Measurements from ENCODE around the gene KCNQ1OT1. TPM values are rescaled to one million over a fixed set of nuclear protein-coding genes. Genes with fewer than 3 reads are reported as not detected.
A peak's percentile ranks its signal among the peaks of the same experiment; 100 is the strongest.

Gene KCNQ1OT1
- total and polyA plus RNA-seq, 8 donors = under 0.01 to 15.1 (median 2.3) TPM

GRCh38 chr11:2674658-2675131, 25.1 kb downstream of the KCNQ1OT1 start:
- DNase-seq = peak; percentile 27 to 70
- Histone ChIP-seq H3K36me3 (peaks cover 0 to 7% (median 3%) of the 10 kb centered on the region in 4 donors), H3K4me1 (peaks cover 13 to 47% (median 28%) of the 10 kb centered on the region in 4 donors), H3K27me3 (no peaks in the 10 kb centered on the region), H3K27ac (peak overlapping the region in 4 of 5 donors; percentile 37 to 77 (median 44)), H3K4me3 (no peak overlapping the region), H3K9me3 (no peaks in the 10 kb centered on the region)
- WGBS, 5 donors = 29 to 49% (median 42%) methylated on average over 8 of the region's 8 CpGs
- no peak for TF ChIP-seq CTCF (IDR thresholded peaks at IDR 0.05)
- no peak for TF ChIP-seq POLR2AphosphoS5 (IDR thresholded peaks at IDR 0.05)
- TF ChIP-seq POLR2A (IDR thresholded peaks at IDR 0.05) = no peak
- no peak for TF ChIP-seq EP300 (IDR thresholded peaks at IDR 0.05)
- intact Hi-C loops (cut with DNase I; ENCODE audit: low total_unique reads) = no loop called here

GRCh38 chr11:2673871-2674471, 25.8 kb downstream of the KCNQ1OT1 start:
- Histone ChIP-seq H3K4me3 (no peak overlapping the region), H3K36me3 (peaks cover 0 to 9% (median 6%) of the 10 kb centered on the region in 4 donors), H3K4me1 (peaks cover 13 to 47% (median 28%) of the 10 kb centered on the region in 4 donors), H3K27ac (peak overlapping the region in 4 of 5 donors; percentile 38 to 77 (median 44)), H3K9me3 (no peaks in the 10 kb centered on the region), H3K27me3 (no peaks in the 10 kb centered on the region)
- WGBS, 5 donors = 60 to 76% (median 67%) methylated on average over 13 to 16 of the region's 16 CpGs
- no peak for TF ChIP-seq CTCF (IDR thresholded peaks at IDR 0.05)
- no peak for TF ChIP-seq EP300 (IDR thresholded peaks at IDR 0.05)
- TF ChIP-seq POLR2A (IDR thresholded peaks at IDR 0.05) = no peak
- TF ChIP-seq POLR2AphosphoS5 (IDR thresholded peaks at IDR 0.05) = no peak
- peak in 1 of 2 donors; percentile 24 for DNase-seq
- intact Hi-C loops (cut with DNase I; ENCODE audit: low total_unique reads) = no loop called here

- intact Hi-C loops (cut with DNase I; ENCODE audit: low total_unique reads) = no loop called here
- no peaks in the 10 kb centered on the region for H3K9me3 ChIP-seq
- H3K4me3 ChIP-seq = no peak overlapping the region
- DNase-seq = peak in 1 of 2 donors; percentile 4
- WGBS, 5 donors = 90 to 100% (median 94%) methylated on average over 2 of the region's 2 CpGs
- H3K4me1 ChIP-seq = peaks cover 13 to 47% (median 28%) of the 10 kb centered on the region in 4 donors
- no peak overlapping the region for H3K27ac ChIP-seq
- peaks cover 0 to 9% (median 7%) of the 10 kb centered on the region in 4 donors for H3K36me3 ChIP-seq
- TF ChIP-seq POLR2AphosphoS5 (IDR thresholded peaks at IDR 0.05) = no peak
- no peak for TF ChIP-seq CTCF (IDR thresholded peaks at IDR 0.05)
- no peak for TF ChIP-seq EP300 (IDR thresholded peaks at IDR 0.05)
- no peak for TF ChIP-seq POLR2A (IDR thresholded peaks at IDR 0.05)
- H3K27me3 ChIP-seq = no peaks in the 10 kb centered on the region
Observed at GRCh38 chr11:2673250-2673610, 26.6 kb downstream of the KCNQ1OT1 start.

- TF ChIP-seq EP300 (IDR thresholded peaks at IDR 0.05) (no peak), CTCF (IDR thresholded peaks at IDR 0.05) (no peak)
- WGBS, 5 donors = 95 to 100% (median 99%) methylated on average over 3 to 4 of the region's 4 CpGs
- peak in 1 of 2 donors; percentile 5 for DNase-seq
- Histone ChIP-seq H3K4me1 (peaks cover 13 to 47% (median 28%) of the 10 kb centered on the region in 4 donors), H3K27ac (no peak overlapping the region), H3K36me3 (peaks cover 0 to 13% (median 8%) of the 10 kb centered on the region in 4 donors), H3K27me3 (no peaks in the 10 kb centered on the region), H3K4me3 (no peak overlapping the region), H3K9me3 (no peaks in the 10 kb centered on the region)
- intact Hi-C loops (cut with DNase I; ENCODE audit: low total_unique reads) = no loop called here
Observed at GRCh38 chr11:2672553-2673249, 27.1 kb downstream of the KCNQ1OT1 start.
